NOMO-1 (cell line): ENCODE measurements around the gene GPI.
"Not testable (repeated sequence)": the region's sequence is repeated elsewhere in the genome, so short reads cannot be mapped to it uniquely, and the experiment has no call there.

Experiments
- DNase-seq, 2 experiments: peaks; one replicate each; lab custom pipeline; 2025; ENCODE audit not compliant: unreplicated experiment in 2 of 2; lab: John Stamatoyannopoulos, UW

The GPI gene

GRCh38 chr19:34400844-34401243, 35.8 kb downstream of the GPI start:
- DNase-seq: not testable (repeated sequence)

- no peak for DNase-seq
Measured at GRCh38 chr19:34402074-34402600, 37.1 kb downstream of the GPI start.

GRCh38 chr19:34403784-34404108, 38.8 kb downstream of the GPI start:
- DNase-seq: no peak

- DNase-seq: peak; percentile 80 to 86
Measured at GRCh38 chr19:34404109-34404909, 39.3 kb downstream of the GPI start, which contains the start of gene PDCD2L. PDCD2L (plus strand) TSS chr19:34404399; CDS start chr19:34404431, 32 bp downstream.

- DNase-seq: no peak
Measured at GRCh38 chr19:34405892-34406660, 41.1 kb downstream of the GPI start.

GRCh38 chr19:34408411-34408810, 43.4 kb downstream of the GPI start:
- no peak for DNase-seq

- no peak for DNase-seq
Measured at GRCh38 chr19:34409189-34410164, 44.5 kb downstream of the GPI start.

- no peak for DNase-seq
Measured at GRCh38 chr19:34411216-34411615, 46.2 kb downstream of the GPI start.

- no peak for DNase-seq
Measured at GRCh38 chr19:34416021-34416545, 51.1 kb downstream of the GPI start.

GRCh38 chr19:34418300-34418699, 53.3 kb downstream of the GPI start:
- DNase-seq: no peak

GRCh38 chr19:34426096-34426661, 61.2 kb downstream of the GPI start:
- DNase-seq: no peak

- DNase-seq: peak; percentile 10 to 35
Measured at GRCh38 chr19:34428549-34429285, 63.7 kb downstream of the GPI start.

- no peak for DNase-seq
Measured at GRCh38 chr19:34429553-34429952, 64.6 kb downstream of the GPI start.

- peak; percentile 23 to 72 for DNase-seq
Measured at GRCh38 chr19:34430738-34431625, 66.0 kb downstream of the GPI start.

- DNase-seq: no peak
Measured at GRCh38 chr19:34431681-34432402, 66.8 kb downstream of the GPI start.

- no peak for DNase-seq
Measured at GRCh38 chr19:34432797-34433196, 67.8 kb downstream of the GPI start.

GRCh38 chr19:34436716-34437115, 71.7 kb downstream of the GPI start:
- DNase-seq: no peak

- no peak for DNase-seq
Measured at GRCh38 chr19:34448191-34448590, 83.2 kb downstream of the GPI start.
